Measurements from ENCODE around the gene MALAT1. TPM values are rescaled to one million over a fixed set of nuclear protein-coding genes. Genes with fewer than 3 reads are reported as not detected.

The MALAT1 gene
- total and polyA plus RNA-seq, 2 of the 13 experiments (the other 11 are each of a cell fraction or from before 2014, with no cell fraction given) = 143 to 1,237 TPM

- Histone ChIP-seq H3K9ac (ENCODE audit: insufficient read depth, low read depth, low read length) (peak overlapping the region; percentile 55; the same call in 1 of the 2 replicates), H3K9me3 (ENCODE audit: low read length) (no peaks in the 10 kb centered on the region), H3K27me3 (ENCODE audit: control insufficient read depth in 1 of 2, insufficient read depth in 2 of 2, low read length in 2 of 2) (no peaks in the 10 kb centered on the region), H3K36me3 (replicated peaks in 1 of 2; ENCODE audit: control insufficient read depth in 1 of 2, insufficient read depth in 2 of 2, low read length in 2 of 2) (no peaks in the 10 kb centered on the region), H3K4me3 (replicated peaks in 1 of 3; ENCODE audit: insufficient read depth in 1 of 3, low read depth in 2 of 3, low read length in 3 of 3) (peak overlapping the region; percentile 56 to 75 (median 61)), H4K20me1 (ENCODE audit: insufficient read depth, low read length) (no peaks in the 10 kb centered on the region), H3K4me1 (ENCODE audit: insufficient read depth, low read length) (peaks cover 60% of the 10 kb centered on the region), H2AFZ (ENCODE audit: low read length) (no peak overlapping the region), H3K79me2 (ENCODE audit: insufficient read depth, low read length) (no peaks in the 10 kb centered on the region), H3K27ac (ENCODE audit: extremely low read length, insufficient read depth, low read length) (no peak overlapping the region), H3K4me2 (ENCODE audit: low read depth, low read length) (peak overlapping the region; percentile 97)
- intact Hi-C loops (cut with micrococcal nuclease; ENCODE audit: unreplicated experiment) (loop anchor here (5.0 kb wide), 1 partner anchor 88 kb away; no protein-coding TSS in a partner anchor), in situ Hi-C loops (cut with HindIII; ENCODE audit: extremely low pct_ligation_motif_present, low pct_unique_long_range_greater_than_20kb) (loop anchor here (10.0 kb wide), 1 partner anchor 50 kb away; no protein-coding TSS in a partner anchor)
- CTCF ChIA-PET (ENCODE audit: low intra/inter-chr PET ratio, low total read pairs) = no interaction called here
- peak; percentile 80 for ATAC-seq
- DNase-seq (ENCODE audit: low spot score) = peak; percentile 80
- POLR2A ChIA-PET = interaction anchor here (0.6 to 1.6 kb wide), 14 partner anchors 9 to 97 kb away, joined by 3 to 15 read pairs (median 3); partner anchors contain the start of gene MALAT1
- BruUV-seq (replicated peaks) = TSS peak; percentile 74
- WGBS (ENCODE audit: low lambda C conversion rate) = 15% methylated on average over 16 of the region's 47 CpGs
- FAIRE-seq = no peak
- no peak for TF ChIP-seq ZSCAN21 (CRISPR knock-in tag; IDR thresholded peaks at IDR 0.05; ENCODE audit: borderline replicate concordance)
- TF ChIP-seq RBM39 (IDR thresholded peaks at IDR 0.05; ENCODE audit: low read depth, low read length, poor library complexity, severe bottlenecking) = no peak
- TF ChIP-seq DMAP1 (CRISPR knock-in tag; IDR thresholded peaks at IDR 0.05) = no peak
- TF ChIP-seq FOXM1 (CRISPR knock-in tag; IDR thresholded peaks at IDR 0.05) = no peak
- no peak for TF ChIP-seq ZNF850 (CRISPR knock-in tag; conservative IDR thresholded peaks at IDR 0.05)
- TF ChIP-seq HNRNPH1 (optimal IDR thresholded peaks at IDR 0.05; ENCODE audit: low read depth, low read length) = no peak
- TF ChIP-seq ZNF382 (CRISPR knock-in tag; IDR thresholded peaks at IDR 0.05; ENCODE audit: borderline replicate concordance) = no peak
- no peak for TF ChIP-seq ZMAT5 (CRISPR knock-in tag; IDR thresholded peaks at IDR 0.05; ENCODE audit: borderline replicate concordance, low read depth)
- no peak for TF ChIP-seq ZNF275 (CRISPR knock-in tag; IDR thresholded peaks at IDR 0.05; ENCODE audit: borderline replicate concordance)
- no peak for TF ChIP-seq HNRNPUL1 (IDR thresholded peaks at IDR 0.05; ENCODE audit: low read depth, low read length)
- no peak for TF ChIP-seq ZNF468 (CRISPR knock-in tag; IDR thresholded peaks at IDR 0.05)
- TF ChIP-seq ZNF10 (CRISPR knock-in tag; IDR thresholded peaks at IDR 0.05; ENCODE audit: borderline replicate concordance, low read depth) = no peak
- TF ChIP-seq ZNF558 (CRISPR knock-in tag; IDR thresholded peaks at IDR 0.05; ENCODE audit: borderline replicate concordance) = no peak
- no peak for TF ChIP-seq HINFP (CRISPR knock-in tag; IDR thresholded peaks at IDR 0.05; ENCODE audit: low read depth)
- TF ChIP-seq HOXA5 (CRISPR knock-in tag; IDR thresholded peaks at IDR 0.05) = no peak
- no peak for TF ChIP-seq ZSCAN5A (CRISPR knock-in tag; IDR thresholded peaks at IDR 0.05; ENCODE audit: borderline replicate concordance)
- no peak for TF ChIP-seq AGO1 (IDR thresholded peaks at IDR 0.05; ENCODE audit: low read depth, low read length, poor library complexity, severe bottlenecking)
- no peak for TF ChIP-seq NFE2L2 (IDR thresholded peaks at IDR 0.05; ENCODE audit: low read length)
- TF ChIP-seq ADNP (CRISPR knock-in tag; IDR thresholded peaks at IDR 0.05) = no peak
- TF ChIP-seq ZNF460 (CRISPR knock-in tag; IDR thresholded peaks at IDR 0.05; ENCODE audit: borderline replicate concordance) = no peak
These were observed 44.0 kb upstream of the MALAT1 start for GRCh38 chr11:65454696-65455456.

Data from HepG2 (cell line).